ENCODE measurements around the gene KCNAB2. TPM values are rescaled to one million over a fixed set of nuclear protein-coding genes. Genes with fewer than 3 reads are reported as not detected.

The KCNAB2 gene
- polyA plus RNA-seq, 1 of the 3 experiments (the other 2 are of a cell fraction): 7.6 TPM

GRCh38 chr1:6116137-6116536 is 70.4 kb downstream of the KCNAB2 start:
- no peaks in the 10 kb centered on the region for H3K9me2 ChIP-seq
- no peak overlapping the region for H3K27ac ChIP-seq (ENCODE audit: low read depth in 2 of 2, low read length in 1 of 2)
- 44% methylated on average over 1 of the region's 1 CpG for WGBS (ENCODE audit: low lambda C conversion rate)
- H3K36me3 ChIP-seq (replicated peaks in 1 of 2; ENCODE audit: control insufficient read depth in 1 of 2, insufficient read depth in 2 of 2, low read length in 1 of 2): no peaks in the 10 kb centered on the region
- H3K79me2 ChIP-seq (ENCODE audit: insufficient read depth): no peaks in the 10 kb centered on the region
- no peak overlapping the region for H3K4me3 ChIP-seq (ENCODE audit: low read depth in 2 of 2, low read length in 1 of 2)
- no peaks in the 10 kb centered on the region for H3K9me3 ChIP-seq
- no peaks in the 10 kb centered on the region for H3K27me3 ChIP-seq (ENCODE audit: insufficient read depth)
- peaks cover 0 to 11% of the 10 kb centered on the region in 2 experiments; a peak in 1 of 4 replicates for H3K4me1 ChIP-seq (ENCODE audit: control insufficient read depth in 1 of 2, insufficient read depth in 2 of 2, low read depth in 1 of 2, low read length in 1 of 2)
- no peak overlapping the region for H2AFZ ChIP-seq (ENCODE audit: low read depth)
- no peak overlapping the region for H3K9ac ChIP-seq
- no peaks in the 10 kb centered on the region for H3F3A ChIP-seq (replicated peaks; ENCODE audit: insufficient read depth)
- CTCF ChIA-PET: interaction anchor here (1.3 to 2.5 kb wide), 3 partner anchors 10 to 63 kb away, joined by 3 to 8 read pairs (median 4); no protein-coding TSS in a partner anchor
- no peak overlapping the region for H3K4me2 ChIP-seq
- TF ChIP-seq POLR2AphosphoS5 (IDR thresholded peaks at IDR 0.05; ENCODE audit: low read depth, low read length) (no peak), JUND (IDR thresholded peaks at IDR 0.05) (no peak), RCOR1 (IDR thresholded peaks at IDR 0.05; ENCODE audit: low read length) (no peak), CHD2 (IDR thresholded peaks at IDR 0.05; ENCODE audit: low read length, partially characterized antibody) (no peak), USF1 (IDR thresholded peaks at IDR 0.05; ENCODE audit: borderline replicate concordance, low read depth) (no peak), ELF1 (IDR thresholded peaks at IDR 0.05) (no peak), CTCF (IDR thresholded peaks at IDR 0.05) (no peak), NFIC (IDR thresholded peaks at IDR 0.05; ENCODE audit: borderline replicate concordance) (no peak), EZH2phosphoT487 (IDR thresholded peaks at IDR 0.05; ENCODE audit: borderline replicate concordance, low read depth) (no peak), MEF2A (IDR thresholded peaks at IDR 0.05; ENCODE audit: borderline replicate concordance, low read depth) (no peak), FOSL2 (IDR thresholded peaks at IDR 0.05; ENCODE audit: borderline replicate concordance, low read depth) (no peak), NRF1 (IDR thresholded peaks at IDR 0.05; ENCODE audit: low read depth, low read length) (no peak), RAD21 (IDR thresholded peaks at IDR 0.05; ENCODE audit: low read length) (no peak), YY1 (IDR thresholded peaks at IDR 0.05; ENCODE audit: low read depth) (no peak), MXI1 (IDR thresholded peaks at IDR 0.05; ENCODE audit: low read depth, low read length) (no peak), IRF3 (IDR thresholded peaks at IDR 0.05; ENCODE audit: low read depth, low read length) (no peak), TAF1 (IDR thresholded peaks at IDR 0.05; ENCODE audit: borderline replicate concordance, low read depth, low read length) (no peak)
- no peaks in the 10 kb centered on the region for H4K20me1 ChIP-seq (ENCODE audit: insufficient read depth)
- POLR2A ChIA-PET: no interaction called here
- no peak for DNase-seq
